ENCODE data around the gene SIM1. TPM values are rescaled to one million over a fixed set of nuclear protein-coding genes. Genes with fewer than 3 reads are reported as not detected.

The SIM1 gene
- total RNA-seq, 1 donor from 2014 or later, result 0.41 TPM

- DNase-seq (ENCODE audit: low spot score), result no peak
- Mint-ChIP-seq H3K27me3 (ENCODE audit: unreplicated experiment) (peaks cover 6% of the 10 kb centered on the region), H3K36me3 (ENCODE audit: low read depth, unreplicated experiment) (no peaks in the 10 kb centered on the region), H3K4me1 (ENCODE audit: unreplicated experiment) (no peaks in the 10 kb centered on the region), H3K27ac (ENCODE audit: unreplicated experiment) (no peak overlapping the region), H3K4me3 (ENCODE audit: unreplicated experiment) (no peak overlapping the region), H3K9me3 (ENCODE audit: unreplicated experiment) (no peaks in the 10 kb centered on the region)
- TF ChIP-seq, protein P1, sequence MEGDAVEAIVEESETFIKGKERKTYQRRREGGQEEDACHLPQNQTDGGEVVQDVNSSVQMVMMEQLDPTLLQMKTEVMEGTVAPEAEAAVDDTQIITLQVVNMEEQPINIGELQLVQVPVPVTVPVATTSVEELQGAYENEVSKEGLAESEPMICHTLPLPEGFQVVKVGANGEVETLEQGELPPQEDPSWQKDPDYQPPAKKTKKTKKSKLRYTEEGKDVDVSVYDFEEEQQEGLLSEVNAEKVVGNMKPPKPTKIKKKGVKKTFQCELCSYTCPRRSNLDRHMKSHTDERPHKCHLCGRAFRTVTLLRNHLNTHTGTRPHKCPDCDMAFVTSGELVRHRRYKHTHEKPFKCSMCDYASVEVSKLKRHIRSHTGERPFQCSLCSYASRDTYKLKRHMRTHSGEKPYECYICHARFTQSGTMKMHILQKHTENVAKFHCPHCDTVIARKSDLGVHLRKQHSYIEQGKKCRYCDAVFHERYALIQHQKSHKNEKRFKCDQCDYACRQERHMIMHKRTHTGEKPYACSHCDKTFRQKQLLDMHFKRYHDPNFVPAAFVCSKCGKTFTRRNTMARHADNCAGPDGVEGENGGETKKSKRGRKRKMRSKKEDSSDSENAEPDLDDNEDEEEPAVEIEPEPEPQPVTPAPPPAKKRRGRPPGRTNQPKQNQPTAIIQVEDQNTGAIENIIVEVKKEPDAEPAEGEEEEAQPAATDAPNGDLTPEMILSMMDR (IDR thresholded peaks at IDR 0.05; ENCODE audit: unreplicated experiment), result no peak
Observed at GRCh38 chr6:100482698-100483097, 18.0 kb upstream of the SIM1 start.

GRCh38 chr6:100479179-100480035, 14.7 kb upstream of the SIM1 start:
- no peak for DNase-seq (ENCODE audit: low spot score)
- H3K27me3 Mint-ChIP-seq (ENCODE audit: unreplicated experiment), result peaks cover 6% of the 10 kb centered on the region
- H3K9me3 Mint-ChIP-seq (ENCODE audit: unreplicated experiment), result no peaks in the 10 kb centered on the region
- no peaks in the 10 kb centered on the region for H3K4me1 Mint-ChIP-seq (ENCODE audit: unreplicated experiment)
- H3K27ac Mint-ChIP-seq (ENCODE audit: unreplicated experiment), result no peak overlapping the region
- H3K4me3 Mint-ChIP-seq (ENCODE audit: unreplicated experiment), result no peak overlapping the region
- H3K36me3 Mint-ChIP-seq (ENCODE audit: low read depth, unreplicated experiment), result no peaks in the 10 kb centered on the region
- TF ChIP-seq, protein P1 (IDR thresholded peaks at IDR 0.05; ENCODE audit: unreplicated experiment), result peak; percentile 90

DNA sequence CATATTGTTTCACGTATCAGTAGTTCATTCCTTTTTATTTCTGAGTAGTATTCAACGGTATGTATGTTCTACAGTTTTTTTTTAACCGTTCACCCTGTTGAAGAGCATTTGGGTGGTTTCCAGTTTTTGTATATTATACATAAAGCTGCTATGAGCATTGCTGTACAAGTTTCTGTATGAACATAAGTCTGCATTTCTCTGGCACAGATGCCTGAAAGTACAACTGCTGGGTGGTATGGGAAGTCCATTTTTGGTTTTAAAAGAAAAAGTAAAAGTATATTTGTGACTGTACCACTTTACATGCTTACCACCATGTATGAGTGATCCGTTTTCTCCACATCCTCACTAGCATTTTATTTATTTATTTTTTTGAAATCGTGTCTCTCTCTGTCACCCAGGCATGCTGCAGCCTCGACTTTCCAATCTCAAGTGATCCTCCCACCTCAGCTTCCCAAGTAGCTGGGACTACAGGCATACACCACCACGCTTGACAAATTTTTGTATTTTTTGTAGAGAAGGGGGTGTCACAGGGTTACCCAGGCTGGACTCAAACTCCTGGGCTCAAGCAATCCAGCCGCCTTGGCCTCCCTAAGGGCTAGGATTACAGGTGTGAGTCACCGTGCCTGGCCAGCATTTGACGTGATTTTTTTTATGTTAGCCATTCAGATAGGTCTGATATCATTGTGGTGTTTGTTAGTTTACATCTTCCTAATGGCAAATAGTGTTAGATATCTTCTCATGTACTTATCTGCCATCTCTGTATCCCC, 11.0 kb upstream of the SIM1 start:
- DNase-seq (ENCODE audit: low spot score), result no peak
- no peaks in the 10 kb centered on the region for H3K4me1 Mint-ChIP-seq (ENCODE audit: unreplicated experiment)
- H3K4me3 Mint-ChIP-seq (ENCODE audit: unreplicated experiment), result no peak overlapping the region
- H3K27ac Mint-ChIP-seq (ENCODE audit: unreplicated experiment), result no peak overlapping the region
- no peaks in the 10 kb centered on the region for H3K27me3 Mint-ChIP-seq (ENCODE audit: unreplicated experiment)
- H3K9me3 Mint-ChIP-seq (ENCODE audit: unreplicated experiment), result no peaks in the 10 kb centered on the region
- no peaks in the 10 kb centered on the region for H3K36me3 Mint-ChIP-seq (ENCODE audit: low read depth, unreplicated experiment)
- TF ChIP-seq, protein P1 (IDR thresholded peaks at IDR 0.05; ENCODE audit: unreplicated experiment), result no peak

GRCh38 chr6:100473182-100473581, 8.5 kb upstream of the SIM1 start:
- peaks cover 8% of the 10 kb centered on the region for H3K27me3 Mint-ChIP-seq (ENCODE audit: unreplicated experiment)
- no peak overlapping the region for H3K4me3 Mint-ChIP-seq (ENCODE audit: unreplicated experiment)
- H3K36me3 Mint-ChIP-seq (ENCODE audit: low read depth, unreplicated experiment), result no peaks in the 10 kb centered on the region
- H3K9me3 Mint-ChIP-seq (ENCODE audit: unreplicated experiment), result no peaks in the 10 kb centered on the region
- no peak overlapping the region for H3K27ac Mint-ChIP-seq (ENCODE audit: unreplicated experiment)
- no peak for DNase-seq (ENCODE audit: low spot score)
- H3K4me1 Mint-ChIP-seq (ENCODE audit: unreplicated experiment), result no peaks in the 10 kb centered on the region
- TF ChIP-seq, protein P1 (IDR thresholded peaks at IDR 0.05; ENCODE audit: unreplicated experiment), result no peak

DNA sequence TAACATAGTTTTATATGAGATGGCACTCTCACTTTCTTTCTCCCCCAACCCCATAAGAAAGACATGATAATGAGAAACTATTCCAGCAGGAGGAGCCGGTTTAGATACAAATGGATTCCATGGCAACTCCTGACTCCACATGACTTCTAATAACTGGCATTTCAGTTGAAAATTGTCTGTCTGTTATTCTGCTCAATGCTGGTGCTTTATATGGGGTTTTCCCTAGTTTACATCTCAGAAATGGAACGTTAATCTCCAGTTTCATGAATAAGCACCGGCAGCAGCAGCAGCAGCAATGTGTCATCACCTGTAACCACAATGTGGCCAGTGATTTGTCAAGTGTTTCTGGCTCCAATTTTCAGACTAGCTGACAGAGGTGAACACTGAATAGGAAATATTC, 8.0 kb upstream of the SIM1 start:
- Mint-ChIP-seq H3K27ac (ENCODE audit: unreplicated experiment) (no peak overlapping the region), H3K9me3 (ENCODE audit: unreplicated experiment) (no peaks in the 10 kb centered on the region), H3K4me1 (ENCODE audit: unreplicated experiment) (peaks cover 2% of the 10 kb centered on the region), H3K36me3 (ENCODE audit: low read depth, unreplicated experiment) (no peaks in the 10 kb centered on the region), H3K4me3 (ENCODE audit: unreplicated experiment) (no peak overlapping the region), H3K27me3 (ENCODE audit: unreplicated experiment) (peaks cover 13% of the 10 kb centered on the region)
- TF ChIP-seq, protein P1 (IDR thresholded peaks at IDR 0.05; ENCODE audit: unreplicated experiment), result no peak
- DNase-seq (ENCODE audit: low spot score), result no peak

Data from endothelial cell (in vitro differentiated cells).